ENCODE data around the gene TEAD4. TPM values are rescaled to one million over a fixed set of nuclear protein-coding genes. Genes with fewer than 3 reads are reported as not detected.

Gene TEAD4
- total RNA-seq, 1 donor from 2014 or later, result 8.8 TPM

DNA sequence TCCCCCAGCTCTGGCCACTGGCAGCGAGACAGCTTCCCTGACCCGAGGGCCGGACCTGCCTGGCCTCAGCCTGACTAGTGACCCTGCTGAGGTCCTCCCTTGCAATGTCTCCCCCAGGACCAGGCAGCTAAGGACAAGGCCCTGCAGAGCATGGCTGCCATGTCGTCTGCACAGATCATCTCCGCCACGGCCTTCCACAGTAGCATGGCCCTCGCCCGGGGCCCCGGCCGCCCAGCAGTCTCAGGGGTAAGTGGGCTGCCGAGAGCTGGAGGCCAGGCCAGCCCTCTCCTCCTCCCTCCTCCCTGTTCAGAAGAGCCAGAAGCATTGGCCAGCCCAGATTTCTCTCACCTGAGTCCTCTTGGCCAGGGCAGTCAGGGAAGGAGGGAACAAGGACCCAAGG, 58.1 kb downstream of the TEAD4 start:
- Histone ChIP-seq H3K4me1 (no peaks in the 10 kb centered on the region), H3K27me3 (no peaks in the 10 kb centered on the region), H2AFZ (replicated peaks) (no peak overlapping the region), H3K36me3 (no peaks in the 10 kb centered on the region), H3K4me3 (no peak overlapping the region), H3F3A (ENCODE audit: low read depth) (no peaks in the 10 kb centered on the region), H3K9ac (no peak overlapping the region), H3K9me3 (ENCODE audit: low read depth) (no peaks in the 10 kb centered on the region), H3K79me2 (ENCODE audit: low read depth) (no peaks in the 10 kb centered on the region), H3K4me2 (no peak overlapping the region), H3K27ac (no peak overlapping the region), H4K20me1 (ENCODE audit: low read depth) (no peaks in the 10 kb centered on the region)
- Mint-ChIP-seq H3K27me3 (ENCODE audit: insufficient read depth, low read depth) (peaks cover 4% of the 10 kb centered on the region), H3K4me1 (no peaks in the 10 kb centered on the region), H3K36me3 (peaks cover 5% of the 10 kb centered on the region), H3K9me3 (no peaks in the 10 kb centered on the region), H3K27ac (no peak overlapping the region), H3K4me3 (no peak overlapping the region)
- TF ChIP-seq EZH2phosphoT487 (IDR thresholded peaks at IDR 0.05) (no peak), EZH2 (IDR thresholded peaks at IDR 0.05) (no peak)
- TF ChIP-seq, protein P1, sequence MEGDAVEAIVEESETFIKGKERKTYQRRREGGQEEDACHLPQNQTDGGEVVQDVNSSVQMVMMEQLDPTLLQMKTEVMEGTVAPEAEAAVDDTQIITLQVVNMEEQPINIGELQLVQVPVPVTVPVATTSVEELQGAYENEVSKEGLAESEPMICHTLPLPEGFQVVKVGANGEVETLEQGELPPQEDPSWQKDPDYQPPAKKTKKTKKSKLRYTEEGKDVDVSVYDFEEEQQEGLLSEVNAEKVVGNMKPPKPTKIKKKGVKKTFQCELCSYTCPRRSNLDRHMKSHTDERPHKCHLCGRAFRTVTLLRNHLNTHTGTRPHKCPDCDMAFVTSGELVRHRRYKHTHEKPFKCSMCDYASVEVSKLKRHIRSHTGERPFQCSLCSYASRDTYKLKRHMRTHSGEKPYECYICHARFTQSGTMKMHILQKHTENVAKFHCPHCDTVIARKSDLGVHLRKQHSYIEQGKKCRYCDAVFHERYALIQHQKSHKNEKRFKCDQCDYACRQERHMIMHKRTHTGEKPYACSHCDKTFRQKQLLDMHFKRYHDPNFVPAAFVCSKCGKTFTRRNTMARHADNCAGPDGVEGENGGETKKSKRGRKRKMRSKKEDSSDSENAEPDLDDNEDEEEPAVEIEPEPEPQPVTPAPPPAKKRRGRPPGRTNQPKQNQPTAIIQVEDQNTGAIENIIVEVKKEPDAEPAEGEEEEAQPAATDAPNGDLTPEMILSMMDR (IDR thresholded peaks at IDR 0.05), result no peak
- DNase-seq (ENCODE audit: low spot score), result no peak

DNA sequence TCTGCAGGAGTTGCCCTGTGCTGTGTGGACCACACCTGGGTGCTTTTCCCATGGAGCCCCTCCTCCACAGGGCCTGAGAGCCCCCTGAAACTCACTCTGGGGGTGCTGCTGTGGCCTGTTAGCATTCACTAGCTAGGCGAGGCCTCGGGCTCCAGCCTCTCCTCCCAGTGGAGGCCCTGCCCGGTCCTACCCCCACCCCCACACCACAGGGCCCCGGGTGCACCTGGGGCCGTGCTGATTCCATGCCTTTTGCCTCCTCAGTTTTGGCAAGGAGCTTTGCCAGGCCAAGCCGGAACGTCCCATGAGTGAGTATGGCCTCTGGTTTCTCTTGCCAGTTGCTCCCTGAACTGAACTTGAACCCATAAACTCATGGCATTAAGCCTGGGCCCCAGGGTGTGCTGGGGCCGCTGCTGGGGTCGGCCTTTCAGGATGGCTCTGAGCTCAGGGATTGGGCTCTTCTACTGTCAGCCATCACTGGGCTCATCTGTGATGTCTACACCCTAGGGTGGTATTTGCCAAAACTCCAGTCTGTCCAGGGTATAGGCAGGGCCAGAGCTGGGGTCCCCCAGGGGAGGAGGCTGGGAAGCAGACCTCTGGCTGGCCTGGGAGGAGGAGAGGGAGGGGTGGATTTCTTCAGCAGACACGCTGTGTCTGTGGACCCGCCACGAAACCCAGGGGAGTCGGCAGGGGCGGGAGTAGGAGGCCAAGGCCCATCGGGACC, 59.2 kb downstream of the TEAD4 start:
- DNase-seq (ENCODE audit: low spot score), result no peak
- H2AFZ ChIP-seq (replicated peaks), result no peak overlapping the region
- no peak overlapping the region for H3K4me3 ChIP-seq
- no peaks in the 10 kb centered on the region for H4K20me1 ChIP-seq (ENCODE audit: low read depth)
- H3K4me2 ChIP-seq, result no peak overlapping the region
- peaks cover 9% of the 10 kb centered on the region for H3K36me3 Mint-ChIP-seq
- no peak overlapping the region for H3K4me3 Mint-ChIP-seq
- no peaks in the 10 kb centered on the region for H3K9me3 Mint-ChIP-seq
- H3K27ac Mint-ChIP-seq, result no peak overlapping the region
- H3K27ac ChIP-seq, result no peak overlapping the region
- no peaks in the 10 kb centered on the region for H3K36me3 ChIP-seq
- TF ChIP-seq EZH2 (IDR thresholded peaks at IDR 0.05) (no peak), EZH2phosphoT487 (IDR thresholded peaks at IDR 0.05) (no peak)
- TF ChIP-seq, protein P1 (IDR thresholded peaks at IDR 0.05), result no peak
- H3F3A ChIP-seq (ENCODE audit: low read depth), result no peaks in the 10 kb centered on the region
- no peaks in the 10 kb centered on the region for H3K27me3 ChIP-seq
- no peaks in the 10 kb centered on the region for H3K79me2 ChIP-seq (ENCODE audit: low read depth)
- peaks cover 4% of the 10 kb centered on the region for H3K27me3 Mint-ChIP-seq (ENCODE audit: insufficient read depth, low read depth)
- no peaks in the 10 kb centered on the region for H3K9me3 ChIP-seq (ENCODE audit: low read depth)
- no peaks in the 10 kb centered on the region for H3K4me1 Mint-ChIP-seq
- no peak overlapping the region for H3K9ac ChIP-seq
- H3K4me1 ChIP-seq, result no peaks in the 10 kb centered on the region

GRCh38 chr12:3019005-3019680, 59.9 kb downstream of the TEAD4 start:
- Mint-ChIP-seq H3K27me3 (ENCODE audit: insufficient read depth, low read depth) (peaks cover 4% of the 10 kb centered on the region), H3K4me1 (no peaks in the 10 kb centered on the region), H3K27ac (no peak overlapping the region), H3K9me3 (no peaks in the 10 kb centered on the region), H3K4me3 (no peak overlapping the region), H3K36me3 (peaks cover 9% of the 10 kb centered on the region)
- H3K27ac ChIP-seq, result no peak overlapping the region
- no peaks in the 10 kb centered on the region for H3K4me1 ChIP-seq
- H3K4me3 ChIP-seq, result no peak overlapping the region
- H3F3A ChIP-seq (ENCODE audit: low read depth), result no peaks in the 10 kb centered on the region
- no peaks in the 10 kb centered on the region for H3K27me3 ChIP-seq
- TF ChIP-seq, protein P1 (IDR thresholded peaks at IDR 0.05), result no peak
- TF ChIP-seq EZH2 (IDR thresholded peaks at IDR 0.05) (no peak), EZH2phosphoT487 (IDR thresholded peaks at IDR 0.05) (no peak)
- DNase-seq (ENCODE audit: low spot score), result no peak
- no peaks in the 10 kb centered on the region for H3K36me3 ChIP-seq
- H4K20me1 ChIP-seq (ENCODE audit: low read depth), result no peaks in the 10 kb centered on the region
- no peak overlapping the region for H3K9ac ChIP-seq
- no peaks in the 10 kb centered on the region for H3K9me3 ChIP-seq (ENCODE audit: low read depth)
- no peak overlapping the region for H2AFZ ChIP-seq (replicated peaks)
- no peaks in the 10 kb centered on the region for H3K79me2 ChIP-seq (ENCODE audit: low read depth)
- no peak overlapping the region for H3K4me2 ChIP-seq

Measured in neural progenitor cell (in vitro differentiated cells).